WTC11 (cell line): ENCODE results near the gene TP53I13. TPM values are rescaled to one million over a fixed set of nuclear protein-coding genes. Genes with fewer than 3 reads are reported as not detected.

ENCODE experiments used
- ATAC-seq: fragments of 200-7000 bp; cut with Tn5 transposase; 2 replicates; pipeline ENCODE4 v1.10.0; 2021; ENCODE audit warnings: mild to moderate bottlenecking, moderate library complexity
- CTCF ChIA-PET: fragments of 300-600 bp; sonication (Branson Sonifier 250); formaldehyde crosslinking; loops from one replicate; lab custom pipeline; 2021; ENCODE audit warnings: antibody characterized with exemption; lab: Charles Lee
- POLR2A ChIA-PET: fragments of 350-600 bp; sonication (Branson Sonifier 250); formaldehyde crosslinking; loops from one replicate; lab custom pipeline; 2021; ENCODE audit warnings: antibody characterized with exemption; lab: Charles Lee
- DNase-seq: peaks from one replicate; pipeline ENCODE4 v3.0.0; 2021; ENCODE audit warnings: low spot score
- H3K27ac Mint-ChIP-seq: 2 replicates; pipeline ENCODE4 v1.8.0; 2021; ENCODE audit warnings: mixed read lengths
- H3K27me3 Mint-ChIP-seq: 2 replicates; pipeline ENCODE4 v1.8.0; 2021; ENCODE audit warnings: low read depth, mild to moderate bottlenecking, moderate library complexity, mixed read lengths
- H3K36me3 Mint-ChIP-seq: 2 replicates; pipeline ENCODE4 v1.8.0; 2021; ENCODE audit warnings: mixed read lengths
- H3K4me1 Mint-ChIP-seq: 2 replicates; pipeline ENCODE4 v1.8.0; 2022; ENCODE audit warnings: mixed read lengths
- H3K4me3 Mint-ChIP-seq: 2 replicates; pipeline ENCODE4 v1.8.0; 2021; ENCODE audit warnings: mild to moderate bottlenecking, moderate library complexity, mixed read lengths
- H3K9me3 Mint-ChIP-seq: 2 replicates; pipeline ENCODE4 v1.8.0; 2021; ENCODE audit warnings: mixed read lengths
- AFF4 ChIP-seq: sonication (generic); formaldehyde crosslinking; IDR thresholded peaks from 2 replicates; pipeline ENCODE4 v1.8.1; 2023; ENCODE audit warnings: mild to moderate bottlenecking, missing genetic modification reagents, borderline replicate concordance
- ELF4 ChIP-seq: sonication (generic); formaldehyde crosslinking; IDR thresholded peaks from 2 replicates; pipeline ENCODE4 v1.8.1; 2022; ENCODE audit warnings: low read depth, mild to moderate bottlenecking, moderate library complexity, missing genetic modification reagents
- ERG ChIP-seq: fragments of 250-450 bp; sonication (Bioruptor Pico); IDR thresholded peaks from 2 replicates; pipeline ENCODE4 v1.8.0; 2021; ENCODE audit warnings: mild to moderate bottlenecking
- ETV6 ChIP-seq: sonication (generic); formaldehyde crosslinking; IDR thresholded peaks from 2 replicates; pipeline ENCODE4 v1.8.1; 2022; ENCODE audit warnings: mild to moderate bottlenecking, missing genetic modification reagents
- FOXP1 ChIP-seq: sonication (generic); formaldehyde crosslinking; IDR thresholded peaks from 2 replicates; pipeline ENCODE4 v1.8.0; 2022; ENCODE audit warnings: missing genetic modification reagents, mild to moderate bottlenecking, moderate library complexity, borderline replicate concordance
- HMGA2 ChIP-seq: fragments of 250-450 bp; sonication (Bioruptor Pico); IDR thresholded peaks from 2 replicates; pipeline ENCODE4 v1.4.0; 2021; ENCODE audit warnings: mild to moderate bottlenecking, moderate library complexity
- HMGXB4 ChIP-seq: sonication (generic); formaldehyde crosslinking; IDR thresholded peaks from 2 replicates; pipeline ENCODE4 v1.8.1; 2023; ENCODE audit warnings: mild to moderate bottlenecking, moderate library complexity, missing genetic modification reagents
- IRF2 ChIP-seq: sonication (generic); formaldehyde crosslinking; IDR thresholded peaks from 2 replicates; pipeline ENCODE4 v1.8.0; 2022; ENCODE audit warnings: low read depth, missing genetic modification reagents, borderline replicate concordance
- MAX ChIP-seq: sonication (generic); formaldehyde crosslinking; IDR thresholded peaks from 2 replicates; pipeline ENCODE4 v1.8.0; 2022; ENCODE audit warnings: mild to moderate bottlenecking, missing genetic modification reagents
- NFATC4 ChIP-seq: fragments of 250-450 bp; sonication (Bioruptor Pico); IDR thresholded peaks from 2 replicates; pipeline ENCODE4 v1.9.0; 2021; ENCODE audit warnings: mild to moderate bottlenecking
- NFE2L1 ChIP-seq: sonication (generic); formaldehyde crosslinking; IDR thresholded peaks from 2 replicates; pipeline ENCODE4 v1.8.1; 2023; ENCODE audit warnings: missing genetic modification reagents
- NFYB ChIP-seq: sonication (generic); formaldehyde crosslinking; conservative IDR thresholded peaks from 2 replicates; pipeline ENCODE4 v1.8.0; 2022; ENCODE audit warnings: low read depth, missing genetic modification reagents
- NR2C2 ChIP-seq: sonication (generic); formaldehyde crosslinking; IDR thresholded peaks from 2 replicates; pipeline ENCODE4 v1.8.0; 2022; ENCODE audit warnings: mild to moderate bottlenecking, missing genetic modification reagents
- NR3C1 ChIP-seq: sonication (generic); formaldehyde crosslinking; conservative IDR thresholded peaks from 2 replicates; pipeline ENCODE4 v1.8.1; 2023; ENCODE audit warnings: low read depth, mild to moderate bottlenecking, missing genetic modification reagents
- PRDM15 ChIP-seq: sonication (generic); formaldehyde crosslinking; IDR thresholded peaks from 2 replicates; pipeline ENCODE4 v1.8.0; 2022; ENCODE audit warnings: missing genetic modification reagents
- PREB ChIP-seq: sonication (generic); formaldehyde crosslinking; IDR thresholded peaks from 2 replicates; pipeline ENCODE4 v1.8.1; 2022; ENCODE audit warnings: mild to moderate bottlenecking, missing genetic modification reagents, moderate library complexity, borderline replicate concordance
- SP1 ChIP-seq: sonication (generic); formaldehyde crosslinking; conservative IDR thresholded peaks from 2 replicates; pipeline ENCODE4 v1.8.1; 2022; ENCODE audit warnings: missing genetic modification reagents
- ZNF232 ChIP-seq: sonication (generic); formaldehyde crosslinking; IDR thresholded peaks from 2 replicates; pipeline ENCODE4 v1.8.0; 2022; ENCODE audit warnings: mild to moderate bottlenecking, missing genetic modification reagents
- ZNF263 ChIP-seq: sonication (generic); formaldehyde crosslinking; IDR thresholded peaks from 2 replicates; pipeline ENCODE4 v1.8.1; 2022; ENCODE audit warnings: low read depth, mild to moderate bottlenecking, moderate library complexity, missing genetic modification reagents
- ZNF423 ChIP-seq: fragments of 250-450 bp; sonication (Bioruptor Pico); IDR thresholded peaks from 2 replicates; pipeline ENCODE4 v2.1.2; 2022; ENCODE audit warnings: mild to moderate bottlenecking, moderate library complexity
- total RNA-seq: library from RNA; stranded (reverse); gene quantifications from 3 replicates; pipeline ENCODE4 v1.2.3, GENCODE V29; 2021

The TP53I13 gene
- total RNA-seq, 1 experiment from 2014 or later = 41.9 TPM

- TF ChIP-seq ZNF263 (CRISPR knock-in tag) (no peak), PRDM15 (no peak), NR2C2 (CRISPR knock-in tag) (no peak), ZNF423 (CRISPR knock-in tag) (no peak), AFF4 (CRISPR knock-in tag) (no peak), NFE2L1 (CRISPR knock-in tag) (no peak), HMGA2 (CRISPR knock-in tag) (no peak), PREB (CRISPR knock-in tag) (no peak)
Measured at GRCh38 chr17:29588562-29589411, 20.3 kb downstream of the TP53I13 start (continued).

GRCh38 chr17:29589524-29590410 is 21.3 kb downstream of the TP53I13 start, which contains the start of gene GIT1:
TSS of gene GIT1 (minus strand) at chr17:29589648. CDS start at chr17:29589378, 270 bp downstream.
- CTCF ChIA-PET = interaction anchor here (1.1 to 4.7 kb wide), 4 partner anchors 11 to 444 kb away, joined by 3 to 272 read pairs (median 10); partner anchors contain the start of gene TP53I13
- TF ChIP-seq ETV6 (CRISPR knock-in tag) (peak; percentile 58; the same call in 1 of the 2 replicates), MAX (CRISPR knock-in tag) (peak; percentile 32; the same call in 1 of the 2 replicates), NFATC4 (CRISPR knock-in tag) (no peak), HMGXB4 (CRISPR knock-in tag) (no peak), ELF4 (no peak), FOXP1 (CRISPR knock-in tag) (peak; percentile 54; the same call in 1 of the 2 replicates), NFYB (no peak), ZNF232 (no peak), HMGA2 (CRISPR knock-in tag) (no peak), ERG (CRISPR knock-in tag) (no peak), NR3C1 (CRISPR knock-in tag) (no peak), IRF2 (0 out of 2 replicates have a peak, but pooled peaks have one; percentile 29), SP1 (CRISPR knock-in tag) (peak; percentile 85)

More at GRCh38 chr17:29589524-29590410, 21.3 kb downstream of the TP53I13 start, which contains the start of gene GIT1:
- peaks cover 4% of the 10 kb centered on the region; the same call in 1 of the 2 replicates for H3K27me3 Mint-ChIP-seq
- peak within 1 kb of the TSS; percentile 87 for H3K4me3 Mint-ChIP-seq
- DNase-seq (peak; percentile 79), ATAC-seq (peak; percentile 35)
- H3K9me3 Mint-ChIP-seq = no peaks in the 10 kb centered on the region
- H3K36me3 Mint-ChIP-seq = no peaks in the 10 kb centered on the region
- H3K27ac Mint-ChIP-seq = no peak within 1 kb of the TSS
- POLR2A ChIA-PET = no interaction called here
- H3K4me1 Mint-ChIP-seq = peaks cover 51% of the 10 kb centered on the region
